Astrocyte of the hippocampus (primary cell): ENCODE measurements around the gene ANP32E.

ENCODE experiments used
- DNase-seq: peaks from one replicate; pipeline ENCODE4 v3.0.0; 2011; ENCODE audit warnings: low read depth, low spot score

The ANP32E gene

GRCh38 chr1:150171801-150172200 lies 64.1 kb downstream of the ANP32E start:
- DNase-seq: no peak

DNA sequence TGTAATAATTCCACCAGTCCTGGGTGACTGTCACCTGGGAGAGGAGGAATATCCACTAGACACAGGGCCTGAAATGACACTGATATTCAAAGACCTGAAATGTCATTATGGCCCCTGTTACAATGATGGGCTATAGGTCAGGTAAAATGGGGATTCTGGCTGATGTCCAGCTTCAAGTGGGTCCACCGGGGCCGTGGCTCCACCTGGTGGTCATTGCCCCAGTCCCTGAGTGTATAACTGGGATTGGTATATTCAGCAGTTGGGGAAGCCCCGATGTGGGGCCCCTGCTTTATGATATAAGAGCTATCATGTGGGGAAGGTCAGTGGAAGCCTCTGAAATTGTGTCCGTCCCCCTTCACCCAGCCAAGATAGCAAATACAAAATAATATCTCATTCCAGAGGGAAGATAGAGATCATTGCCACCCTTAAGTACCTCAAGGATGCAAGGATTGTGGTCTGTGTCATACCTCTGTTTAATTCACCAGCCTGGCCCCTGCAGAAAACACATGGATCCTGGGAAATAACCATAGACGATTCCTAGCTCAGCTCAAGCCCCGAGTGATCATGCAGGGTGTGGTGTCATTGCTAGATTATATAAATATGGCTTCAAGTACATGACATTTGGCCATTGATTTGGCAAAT lies 66.8 kb downstream of the ANP32E start:
- peak; percentile 80 for DNase-seq
